NCI-H2081 (cell line): ENCODE results near the gene SLC16A12.
"Not testable (repeated sequence)": the region's sequence is repeated elsewhere in the genome, so short reads cannot be mapped to it uniquely, and the experiment has no call there.

Source experiments
- DNase-seq, 2 experiments: peaks; one replicate each; lab custom pipeline; 2025; lab: John Stamatoyannopoulos, UW

SLC16A12 gene

GRCh38 chr10:89416465-89416864 is 118.9 kb downstream of the SLC16A12 start:
- DNase-seq: no peak

DNA sequence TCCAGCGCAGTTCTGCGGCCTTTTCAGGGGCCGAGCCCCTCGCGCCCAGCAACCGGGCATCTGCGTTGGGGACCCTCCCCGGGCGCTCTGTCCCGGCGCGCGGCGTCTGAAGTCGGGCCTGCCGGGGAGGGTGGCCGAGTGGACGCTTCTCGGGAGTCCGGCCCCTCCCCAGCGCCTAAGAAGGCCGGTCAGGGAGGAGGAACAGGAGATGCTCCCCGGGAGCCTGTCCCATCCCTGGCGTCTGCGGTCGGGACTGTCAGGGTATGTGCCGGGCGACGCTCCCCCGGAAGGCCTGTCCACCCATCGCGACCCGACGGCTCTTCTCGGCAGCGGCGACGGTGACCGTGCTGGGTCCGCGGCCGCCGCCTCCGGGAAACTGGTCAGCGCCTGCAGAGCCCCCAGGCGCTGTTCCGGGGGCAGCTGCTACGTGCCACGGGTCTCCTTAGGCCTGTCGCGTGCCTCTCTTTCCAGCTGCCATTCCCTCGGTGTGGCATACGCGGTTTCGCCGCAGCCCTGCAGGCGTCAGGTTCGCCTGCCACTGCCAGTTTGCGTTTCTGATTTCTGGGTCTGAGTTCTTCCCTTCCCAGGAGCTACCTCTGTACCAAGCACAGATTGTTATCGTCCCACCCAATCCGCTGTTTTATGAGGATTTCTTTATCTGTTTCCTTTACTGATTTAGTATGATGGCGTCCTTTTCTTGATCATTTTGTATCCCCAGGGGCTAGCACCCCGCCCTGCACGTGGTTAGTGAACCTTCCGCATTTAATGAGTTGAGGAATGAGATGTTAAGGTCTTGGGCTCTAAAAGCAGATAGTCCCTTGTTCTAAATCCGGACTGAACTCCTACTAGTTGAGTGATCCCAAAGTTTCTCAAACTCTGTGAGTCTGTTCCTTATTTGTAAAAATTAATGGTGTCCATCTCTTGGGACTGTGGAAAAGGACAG is 120.2 kb downstream of the SLC16A12 start:
- peak; percentile 16 to 37 for DNase-seq

- DNase-seq: peak; percentile 42 to 68
Measured at GRCh38 chr10:89414146-89414878, 121.1 kb downstream of the SLC16A12 start, which contains the start of gene IFIT5. Gene IFIT5, plus strand, starts transcription at chr10:89414568. Its CDS starts 231 bp downstream, at chr10:89414799.

DNA sequence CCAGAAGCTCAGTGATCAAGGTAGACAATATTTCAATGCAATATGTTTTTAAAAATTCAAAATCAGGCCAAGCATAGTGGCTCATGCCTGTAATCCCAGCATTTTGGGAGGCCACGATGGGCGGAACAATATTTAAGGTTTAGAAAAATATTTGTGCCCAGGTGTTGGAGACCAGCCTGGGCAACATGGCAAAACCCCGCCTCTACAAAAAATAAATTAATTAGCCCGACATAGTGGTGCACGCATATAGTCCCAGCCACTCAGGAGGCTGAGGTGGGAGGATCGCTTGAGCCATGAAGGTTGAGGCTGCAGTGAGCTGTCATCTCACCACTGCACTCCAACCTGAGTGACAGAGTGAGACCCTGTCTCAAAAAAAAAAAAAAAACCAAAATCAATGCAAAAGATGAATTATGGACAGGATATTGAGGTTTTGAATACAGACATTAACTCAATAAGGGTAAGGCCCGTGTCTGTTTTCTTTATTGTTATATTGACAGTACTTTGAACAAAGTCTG is 121.9 kb downstream of the SLC16A12 start:
- no peak for DNase-seq

DNA sequence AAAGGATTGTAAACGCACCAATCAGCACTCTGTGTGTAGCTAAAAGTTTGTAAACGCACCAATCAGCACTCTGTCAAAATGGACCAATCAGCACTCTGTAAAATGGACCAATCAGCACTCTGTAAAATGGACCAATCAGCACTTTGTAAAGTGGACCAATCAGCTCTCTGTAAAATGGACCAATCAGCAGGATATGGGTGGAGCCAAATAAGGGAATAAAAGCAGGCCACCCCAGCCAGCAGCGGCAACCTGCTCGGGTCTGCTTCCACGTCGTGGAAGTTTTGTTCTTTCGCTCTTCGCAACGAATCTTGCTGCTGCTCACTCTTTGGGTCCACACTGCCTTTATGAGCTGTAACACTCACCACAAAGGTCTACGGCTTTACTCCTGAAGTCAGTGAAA is 123.1 kb downstream of the SLC16A12 start:
- not testable (repeated sequence) for DNase-seq

GRCh38 chr10:89411135-89411534 is 124.3 kb downstream of the SLC16A12 start:
- not testable (repeated sequence) for DNase-seq

DNA sequence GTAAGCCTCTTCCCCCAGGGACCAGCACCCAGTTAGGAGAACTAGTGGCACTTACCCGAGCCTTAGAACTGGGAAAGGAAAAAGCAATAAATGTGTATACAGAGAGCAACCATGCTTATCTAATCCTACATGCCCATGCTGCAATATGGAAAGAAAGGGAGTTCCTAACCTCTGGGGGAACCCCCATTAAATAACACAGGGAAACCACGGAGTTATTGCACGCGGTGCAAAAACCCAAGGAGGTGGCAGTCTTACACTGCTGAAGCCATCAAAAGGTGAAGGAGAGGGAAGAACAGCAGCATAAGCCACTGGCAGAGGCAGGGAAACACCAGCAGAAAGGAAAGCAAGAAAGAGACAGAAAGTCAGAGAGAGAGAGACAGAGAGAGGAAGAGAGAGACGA is 124.8 kb downstream of the SLC16A12 start:
- DNase-seq: not testable (repeated sequence)

GRCh38 chr10:89409282-89409681 is 126.1 kb downstream of the SLC16A12 start:
- DNase-seq: not testable (repeated sequence)

DNA sequence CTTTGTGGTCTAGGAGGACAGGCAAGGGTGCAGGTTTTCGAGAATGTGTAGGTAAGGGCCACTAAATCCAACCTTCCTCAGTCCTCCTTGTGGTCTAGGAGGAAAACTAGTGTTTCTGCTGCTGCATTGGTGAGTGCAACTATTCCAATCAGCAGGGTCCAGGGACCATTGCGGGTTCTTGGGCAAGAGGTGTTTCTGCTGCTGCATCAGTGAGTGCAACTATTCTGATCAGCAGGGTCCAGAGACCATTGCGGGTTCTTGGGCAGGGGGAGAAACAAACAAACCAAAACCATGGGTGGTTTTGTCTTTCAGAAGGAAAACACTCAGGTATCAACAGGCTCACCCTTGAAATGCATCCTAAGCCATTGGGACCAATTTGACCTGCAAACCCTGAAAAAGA is 127.6 kb downstream of the SLC16A12 start:
- DNase-seq: not testable (repeated sequence)

DNA sequence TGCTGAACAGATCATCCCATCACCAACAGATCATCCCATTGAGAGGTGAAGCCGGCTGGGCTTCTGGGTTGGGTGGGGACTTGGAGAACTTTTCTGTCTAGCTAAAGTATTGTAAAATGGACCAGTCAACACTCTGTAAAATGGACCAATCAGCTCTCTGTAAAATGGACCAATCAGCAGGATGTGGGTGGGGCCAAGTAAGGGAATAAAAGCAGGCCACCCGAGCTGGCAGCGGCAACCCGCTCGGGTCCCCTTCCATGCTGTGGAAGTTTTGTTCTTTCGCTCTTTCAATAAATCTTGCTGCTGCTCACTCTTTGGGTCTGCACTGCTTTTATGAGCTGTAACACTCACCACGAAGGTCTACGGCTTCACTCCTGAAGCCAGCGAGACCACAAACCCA is 129.2 kb downstream of the SLC16A12 start:
- DNase-seq: not testable (repeated sequence)

GRCh38 chr10:89404104-89405047 is 131.0 kb downstream of the SLC16A12 start:
- no peak for DNase-seq

DNA sequence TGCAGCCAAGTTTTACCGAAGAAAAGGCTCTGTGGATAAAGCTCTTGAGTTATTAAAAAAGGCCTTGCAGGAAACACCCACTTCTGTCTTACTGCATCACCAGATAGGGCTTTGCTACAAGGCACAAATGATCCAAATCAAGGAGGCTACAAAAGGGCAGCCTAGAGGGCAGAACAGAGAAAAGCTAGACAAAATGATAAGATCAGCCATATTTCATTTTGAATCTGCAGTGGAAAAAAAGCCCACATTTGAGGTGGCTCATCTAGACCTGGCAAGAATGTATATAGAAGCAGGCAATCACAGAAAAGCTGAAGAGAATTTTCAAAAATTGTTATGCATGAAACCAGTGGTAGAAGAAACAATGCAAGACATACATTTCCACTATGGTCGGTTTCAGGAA is 132.4 kb downstream of the SLC16A12 start:
- DNase-seq: no peak

DNA sequence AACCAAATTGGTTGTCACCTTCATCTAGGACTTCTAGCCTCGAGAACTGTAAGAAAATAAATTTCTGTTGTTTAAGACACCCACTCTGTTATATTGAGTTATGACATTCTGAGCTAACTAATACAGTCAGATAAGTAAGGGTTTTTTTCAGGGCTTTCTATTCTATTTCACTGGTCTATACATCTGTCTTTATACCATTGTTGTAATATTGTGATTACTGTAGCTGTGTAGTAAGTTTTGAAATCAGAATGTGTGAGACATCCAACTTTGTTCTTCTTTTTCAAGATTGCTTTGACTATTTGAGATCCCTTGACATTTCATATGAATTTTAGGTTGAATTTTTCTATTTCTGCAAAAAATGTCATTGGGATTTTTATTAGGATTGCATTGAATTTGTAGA is 135.4 kb downstream of the SLC16A12 start:
- no peak for DNase-seq

- no peak for DNase-seq
Measured at GRCh38 chr10:89398003-89398749, 137.2 kb downstream of the SLC16A12 start.

DNA sequence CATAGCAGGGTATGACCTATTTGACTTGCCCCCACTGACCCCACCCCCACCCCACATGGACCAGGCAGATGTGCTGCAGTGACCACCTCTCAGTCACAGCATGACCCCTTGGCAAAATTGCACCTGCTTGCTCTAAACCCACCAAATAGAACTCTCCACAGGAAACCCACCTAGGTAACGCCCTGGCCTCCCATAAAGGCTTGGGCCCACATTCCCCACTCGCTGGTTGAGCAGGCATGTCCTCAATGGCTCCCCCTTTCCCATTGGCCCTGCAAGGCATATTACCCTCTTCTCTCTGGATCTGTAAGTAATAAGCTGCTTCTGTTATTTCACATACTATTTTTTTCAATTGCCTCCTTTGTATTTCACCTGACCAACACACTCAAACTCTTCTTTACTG is 140.3 kb downstream of the SLC16A12 start:
- DNase-seq: no peak

GRCh38 chr10:89393898-89394297 is 141.5 kb downstream of the SLC16A12 start:
- DNase-seq: no peak

DNA sequence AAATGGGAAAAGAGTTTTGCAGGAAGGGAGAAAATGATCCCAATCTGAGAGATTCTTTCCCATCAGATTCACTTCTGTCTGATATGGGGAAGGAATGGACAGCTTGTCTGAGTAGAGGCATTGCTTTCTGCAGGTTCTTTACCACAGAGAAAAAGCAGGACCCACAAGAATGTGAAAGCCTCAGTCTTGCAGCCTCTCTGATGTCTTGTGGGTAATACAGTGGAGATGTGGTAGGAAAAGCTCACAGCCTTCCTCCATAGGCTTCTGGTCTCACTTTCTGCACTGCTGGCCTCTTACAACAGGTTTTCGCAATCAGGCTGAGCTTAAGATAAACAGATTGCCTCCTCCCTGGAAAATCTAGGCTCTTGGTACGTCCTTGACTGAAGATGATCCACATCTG is 142.4 kb downstream of the SLC16A12 start:
- DNase-seq: no peak

GRCh38 chr10:89391907-89392756 is 143.3 kb downstream of the SLC16A12 start, which contains the start of gene IFIT1:
Gene IFIT1, plus strand, starts transcription at chr10:89392623. Its CDS starts 90 bp downstream, at chr10:89392713.
- peak in 1 of 2 experiments; percentile 30 for DNase-seq

- DNase-seq: not testable (repeated sequence)
Measured at GRCh38 chr10:89391226-89391576, 144.2 kb downstream of the SLC16A12 start.
